SHP77 treated with DMSO at 0.1 percent for 48 hours (cell line): ENCODE data around the gene MYO1H.
"Not testable (repeated sequence)": the region's sequence is repeated elsewhere in the genome, so short reads cannot be mapped to it uniquely, and the experiment has no call there.

Experiments
- DNase-seq: peaks from one replicate; lab custom pipeline; 2025; lab: John Stamatoyannopoulos, UW

Gene MYO1H

GRCh38 chr12:109347589-109347988 is at the start of gene MYO1H:
Gene MYO1H, plus strand, starts transcription at chr12:109347900. Its CDS starts 61 bp downstream, at chr12:109347961.
- DNase-seq: no peak

- no peak for DNase-seq
These were observed 47.9 kb upstream of the MYO1H start for GRCh38 chr12:109299849-109300248.

GRCh38 chr12:109301643-109302168 is 46.0 kb upstream of the MYO1H start:
- DNase-seq: no peak

GRCh38 chr12:109302358-109302757 is 45.3 kb upstream of the MYO1H start:
- no peak for DNase-seq

GRCh38 chr12:109302770-109303169 is 44.9 kb upstream of the MYO1H start:
- DNase-seq: no peak

GRCh38 chr12:109304485-109304884 is 43.2 kb upstream of the MYO1H start:
- no peak for DNase-seq

GRCh38 chr12:109305547-109305946 is 42.2 kb upstream of the MYO1H start:
- no peak for DNase-seq

- no peak for DNase-seq
These were observed 40.6 kb upstream of the MYO1H start for GRCh38 chr12:109307051-109307450.

- no peak for DNase-seq
These were observed 38.9 kb upstream of the MYO1H start, which contains the start of gene FOXN4 for GRCh38 chr12:109308534-109309380. Gene FOXN4, minus strand, starts transcription at chr12:109309284. Its CDS starts 963 bp downstream, at chr12:109308321.

- DNase-seq: no peak
These were observed 38.1 kb upstream of the MYO1H start for GRCh38 chr12:109309381-109310246.

- DNase-seq: no peak
These were observed 37.2 kb upstream of the MYO1H start for GRCh38 chr12:109310247-109311125.

- not testable (repeated sequence) for DNase-seq
These were observed 26.4 kb upstream of the MYO1H start for GRCh38 chr12:109321294-109321693.

GRCh38 chr12:109329003-109329402 is 18.7 kb upstream of the MYO1H start:
- no peak for DNase-seq

GRCh38 chr12:109329686-109330085 is 18.0 kb upstream of the MYO1H start:
- DNase-seq: no peak

GRCh38 chr12:109330282-109331230 is 17.1 kb upstream of the MYO1H start:
- DNase-seq: no peak

GRCh38 chr12:109331301-109331952 is 16.3 kb upstream of the MYO1H start:
- DNase-seq: no peak

GRCh38 chr12:109334887-109335286 is 12.8 kb upstream of the MYO1H start:
- no peak for DNase-seq

GRCh38 chr12:109336593-109336992 is 11.1 kb upstream of the MYO1H start:
- no peak for DNase-seq

GRCh38 chr12:109343677-109344076 is 4.0 kb upstream of the MYO1H start:
- no peak for DNase-seq

GRCh38 chr12:109345428-109345827 is 2.3 kb upstream of the MYO1H start:
- DNase-seq: no peak
